ENCODE data around the gene CRYBB3.

CRYBB3 gene

GRCh38 chr22:25161916-25162530 is 37.6 kb upstream of the CRYBB3 start:
- Histone ChIP-seq H3K79me2 (ENCODE audit: low read length) (no peaks in the 10 kb centered on the region), H3K4me2 (ENCODE audit: low read length) (no peak overlapping the region), H3K9ac (ENCODE audit: low read length) (no peak overlapping the region), H3K9me3 (ENCODE audit: insufficient read depth, low read length) (no peaks in the 10 kb centered on the region), H3K27ac (ENCODE audit: low read length) (no peak overlapping the region), H3K4me1 (ENCODE audit: low read length) (no peaks in the 10 kb centered on the region), H3K27me3 (ENCODE audit: low read depth, low read length) (peaks cover 7% of the 10 kb centered on the region), H2AFZ (ENCODE audit: low read depth, low read length) (no peak overlapping the region), H3K36me3 (replicated peaks; ENCODE audit: low read depth, low read length) (no peaks in the 10 kb centered on the region), H3K4me3 (ENCODE audit: low read length) (no peak overlapping the region), H4K20me1 (ENCODE audit: insufficient read depth, low read length) (no peaks in the 10 kb centered on the region)
- no peak for TF ChIP-seq EZH2phosphoT487 (IDR thresholded peaks at IDR 0.05; ENCODE audit: low read depth)
- TF ChIP-seq CTCF (IDR thresholded peaks at IDR 0.05; ENCODE audit: low read depth, low read length) = no peak

GRCh38 chr22:25162561-25162960 is 37.1 kb upstream of the CRYBB3 start:
- Histone ChIP-seq H3K9me3 (ENCODE audit: insufficient read depth, low read length) (no peaks in the 10 kb centered on the region), H3K4me3 (ENCODE audit: low read length) (no peak overlapping the region), H3K9ac (ENCODE audit: low read length) (no peak overlapping the region), H3K4me1 (ENCODE audit: low read length) (no peaks in the 10 kb centered on the region), H2AFZ (ENCODE audit: low read depth, low read length) (no peak overlapping the region), H3K27ac (ENCODE audit: low read length) (no peak overlapping the region), H3K4me2 (ENCODE audit: low read length) (no peak overlapping the region), H3K79me2 (ENCODE audit: low read length) (no peaks in the 10 kb centered on the region), H4K20me1 (ENCODE audit: insufficient read depth, low read length) (no peaks in the 10 kb centered on the region), H3K27me3 (ENCODE audit: low read depth, low read length) (peaks cover 12% of the 10 kb centered on the region), H3K36me3 (replicated peaks; ENCODE audit: low read depth, low read length) (no peaks in the 10 kb centered on the region)
- TF ChIP-seq CTCF (IDR thresholded peaks at IDR 0.05; ENCODE audit: low read depth, low read length) (no peak), EZH2phosphoT487 (IDR thresholded peaks at IDR 0.05; ENCODE audit: low read depth) (no peak)

- H4K20me1 ChIP-seq (ENCODE audit: insufficient read depth, low read length) = no peaks in the 10 kb centered on the region
- H3K27ac ChIP-seq (ENCODE audit: low read length) = no peak overlapping the region
These were observed 33.9 kb upstream of the CRYBB3 start for GRCh38 chr22:25165785-25166184.

More at GRCh38 chr22:25165785-25166184, 33.9 kb upstream of the CRYBB3 start:
- no peak overlapping the region for H3K4me2 ChIP-seq (ENCODE audit: low read length)
- no peaks in the 10 kb centered on the region for H3K4me1 ChIP-seq (ENCODE audit: low read length)
- H2AFZ ChIP-seq (ENCODE audit: low read depth, low read length) = no peak overlapping the region
- TF ChIP-seq CTCF (IDR thresholded peaks at IDR 0.05; ENCODE audit: low read depth, low read length) = no peak
- no peak for TF ChIP-seq EZH2phosphoT487 (IDR thresholded peaks at IDR 0.05; ENCODE audit: low read depth)
- H3K9ac ChIP-seq (ENCODE audit: low read length) = no peak overlapping the region
- no peaks in the 10 kb centered on the region for H3K9me3 ChIP-seq (ENCODE audit: insufficient read depth, low read length)
- H3K36me3 ChIP-seq (replicated peaks; ENCODE audit: low read depth, low read length) = no peaks in the 10 kb centered on the region
- H3K79me2 ChIP-seq (ENCODE audit: low read length) = no peaks in the 10 kb centered on the region
- H3K4me3 ChIP-seq (ENCODE audit: low read length) = no peak overlapping the region
- H3K27me3 ChIP-seq (ENCODE audit: low read depth, low read length) = peaks cover 17% of the 10 kb centered on the region

All from OCI-LY3 (cell line).